Measurements from ENCODE around the gene TMEM222.

The TMEM222 gene

GRCh38 chr1:27307874-27308598, 13.9 kb upstream of the TMEM222 start:
- no peaks in the 10 kb centered on the region for H3K9me3 ChIP-seq (ENCODE audit: low read length)
- H3K9ac ChIP-seq (ENCODE audit: low read length), result no peak overlapping the region
- H3K27me3 ChIP-seq (ENCODE audit: control insufficient read depth in 1 of 2, insufficient read depth in 2 of 2, low read length in 2 of 2), result no peaks in the 10 kb centered on the region
- no peak overlapping the region for H3K27ac ChIP-seq (ENCODE audit: low read depth, low read length)
- H3K36me3 ChIP-seq (ENCODE audit: insufficient read depth, low read length), result peaks cover 28% of the 10 kb centered on the region
- H3K4me3 ChIP-seq (ENCODE audit: low read depth in 1 of 2, low read length in 2 of 2), result no peak overlapping the region
- H3K4me1 ChIP-seq (ENCODE audit: insufficient read depth, low read length), result no peaks in the 10 kb centered on the region

- Histone ChIP-seq H3K36me3 (ENCODE audit: insufficient read depth, low read length) (no peaks in the 10 kb centered on the region), H3K9me3 (ENCODE audit: low read length) (no peaks in the 10 kb centered on the region), H3K4me1 (ENCODE audit: insufficient read depth, low read length) (no peaks in the 10 kb centered on the region), H3K9ac (ENCODE audit: low read length) (no peak overlapping the region), H3K27me3 (ENCODE audit: control insufficient read depth in 1 of 2, insufficient read depth in 2 of 2, low read length in 2 of 2) (no peaks in the 10 kb centered on the region), H3K27ac (ENCODE audit: low read depth, low read length) (no peak overlapping the region), H3K4me3 (ENCODE audit: low read depth in 1 of 2, low read length in 2 of 2) (no peak overlapping the region)
Observed at GRCh38 chr1:27314169-27314568, 7.8 kb upstream of the TMEM222 start.

GRCh38 chr1:27314737-27315136, 7.2 kb upstream of the TMEM222 start:
- no peak overlapping the region for H3K9ac ChIP-seq (ENCODE audit: low read length)
- H3K4me1 ChIP-seq (ENCODE audit: insufficient read depth, low read length), result no peaks in the 10 kb centered on the region
- no peaks in the 10 kb centered on the region for H3K27me3 ChIP-seq (ENCODE audit: control insufficient read depth in 1 of 2, insufficient read depth in 2 of 2, low read length in 2 of 2)
- H3K36me3 ChIP-seq (ENCODE audit: insufficient read depth, low read length), result no peaks in the 10 kb centered on the region
- H3K27ac ChIP-seq (ENCODE audit: low read depth, low read length), result no peak overlapping the region
- H3K9me3 ChIP-seq (ENCODE audit: low read length), result no peaks in the 10 kb centered on the region
- H3K4me3 ChIP-seq (ENCODE audit: low read depth in 1 of 2, low read length in 2 of 2), result no peak overlapping the region

- Histone ChIP-seq H3K9me3 (ENCODE audit: low read length) (no peaks in the 10 kb centered on the region), H3K27ac (ENCODE audit: low read depth, low read length) (no peak overlapping the region), H3K4me1 (ENCODE audit: insufficient read depth, low read length) (no peaks in the 10 kb centered on the region), H3K36me3 (ENCODE audit: insufficient read depth, low read length) (no peaks in the 10 kb centered on the region), H3K27me3 (ENCODE audit: control insufficient read depth in 1 of 2, insufficient read depth in 2 of 2, low read length in 2 of 2) (no peaks in the 10 kb centered on the region), H3K9ac (ENCODE audit: low read length) (no peak overlapping the region), H3K4me3 (ENCODE audit: low read depth in 1 of 2, low read length in 2 of 2) (no peak overlapping the region)
Observed at GRCh38 chr1:27316860-27317259, 5.1 kb upstream of the TMEM222 start.

- H3K9ac ChIP-seq (ENCODE audit: low read length), result no peak overlapping the region
- no peaks in the 10 kb centered on the region for H3K9me3 ChIP-seq (ENCODE audit: low read length)
- peaks cover 5% of the 10 kb centered on the region for H3K4me1 ChIP-seq (ENCODE audit: insufficient read depth, low read length)
- no peak overlapping the region for H3K27ac ChIP-seq (ENCODE audit: low read depth, low read length)
- no peak overlapping the region for H3K4me3 ChIP-seq (ENCODE audit: low read depth in 1 of 2, low read length in 2 of 2)
- H3K27me3 ChIP-seq (ENCODE audit: control insufficient read depth in 1 of 2, insufficient read depth in 2 of 2, low read length in 2 of 2), result no peaks in the 10 kb centered on the region
- H3K36me3 ChIP-seq (ENCODE audit: insufficient read depth, low read length), result no peaks in the 10 kb centered on the region
Observed at GRCh38 chr1:27318136-27318535, 3.8 kb upstream of the TMEM222 start.

GRCh38 chr1:27318596-27318995, 3.4 kb upstream of the TMEM222 start:
- H3K9ac ChIP-seq (ENCODE audit: low read length), result no peak overlapping the region
- peaks cover 10% of the 10 kb centered on the region for H3K4me1 ChIP-seq (ENCODE audit: insufficient read depth, low read length)
- no peaks in the 10 kb centered on the region for H3K27me3 ChIP-seq (ENCODE audit: control insufficient read depth in 1 of 2, insufficient read depth in 2 of 2, low read length in 2 of 2)
- no peak overlapping the region for H3K4me3 ChIP-seq (ENCODE audit: low read depth in 1 of 2, low read length in 2 of 2)
- H3K27ac ChIP-seq (ENCODE audit: low read depth, low read length), result no peak overlapping the region
- no peaks in the 10 kb centered on the region for H3K9me3 ChIP-seq (ENCODE audit: low read length)
- H3K36me3 ChIP-seq (ENCODE audit: insufficient read depth, low read length), result no peaks in the 10 kb centered on the region

GRCh38 chr1:27322569-27323240, 742 bp downstream of the TMEM222 start:
- H3K4me1 ChIP-seq (ENCODE audit: insufficient read depth, low read length), result peaks cover 29% of the 10 kb centered on the region
- H3K27ac ChIP-seq (ENCODE audit: low read depth, low read length), result peak overlapping the region; percentile 96
- peaks cover 20% of the 10 kb centered on the region for H3K36me3 ChIP-seq (ENCODE audit: insufficient read depth, low read length)
- no peaks in the 10 kb centered on the region for H3K27me3 ChIP-seq (ENCODE audit: control insufficient read depth in 1 of 2, insufficient read depth in 2 of 2, low read length in 2 of 2)
- peak overlapping the region; percentile 95 to 99 for H3K4me3 ChIP-seq (ENCODE audit: low read depth in 1 of 2, low read length in 2 of 2)
- H3K9me3 ChIP-seq (ENCODE audit: low read length), result no peaks in the 10 kb centered on the region
- peak overlapping the region; percentile 69 for H3K9ac ChIP-seq (ENCODE audit: low read length)

- Histone ChIP-seq H3K9me3 (ENCODE audit: low read length) (no peaks in the 10 kb centered on the region), H3K27me3 (ENCODE audit: control insufficient read depth in 1 of 2, insufficient read depth in 2 of 2, low read length in 2 of 2) (no peaks in the 10 kb centered on the region), H3K36me3 (ENCODE audit: insufficient read depth, low read length) (peaks cover 31% of the 10 kb centered on the region), H3K9ac (ENCODE audit: low read length) (no peak overlapping the region), H3K4me3 (ENCODE audit: low read depth in 1 of 2, low read length in 2 of 2) (no peak overlapping the region), H3K27ac (ENCODE audit: low read depth, low read length) (no peak overlapping the region), H3K4me1 (ENCODE audit: insufficient read depth, low read length) (peaks cover 29% of the 10 kb centered on the region)
Observed at GRCh38 chr1:27325286-27325685, 3.3 kb downstream of the TMEM222 start.

- Histone ChIP-seq H3K36me3 (ENCODE audit: insufficient read depth, low read length) (peaks cover 55% of the 10 kb centered on the region), H3K27ac (ENCODE audit: low read depth, low read length) (no peak overlapping the region), H3K4me3 (ENCODE audit: low read depth in 1 of 2, low read length in 2 of 2) (no peak overlapping the region), H3K9me3 (ENCODE audit: low read length) (no peaks in the 10 kb centered on the region), H3K27me3 (ENCODE audit: control insufficient read depth in 1 of 2, insufficient read depth in 2 of 2, low read length in 2 of 2) (no peaks in the 10 kb centered on the region), H3K9ac (ENCODE audit: low read length) (no peak overlapping the region), H3K4me1 (ENCODE audit: insufficient read depth, low read length) (peaks cover 26% of the 10 kb centered on the region)
Observed at GRCh38 chr1:27327964-27328363, 6.0 kb downstream of the TMEM222 start.

- Histone ChIP-seq H3K27ac (ENCODE audit: low read depth, low read length) (no peak overlapping the region), H3K36me3 (ENCODE audit: insufficient read depth, low read length) (peaks cover 77% of the 10 kb centered on the region), H3K9ac (ENCODE audit: low read length) (no peak overlapping the region), H3K27me3 (ENCODE audit: control insufficient read depth in 1 of 2, insufficient read depth in 2 of 2, low read length in 2 of 2) (no peaks in the 10 kb centered on the region), H3K4me3 (ENCODE audit: low read depth in 1 of 2, low read length in 2 of 2) (no peak overlapping the region), H3K9me3 (ENCODE audit: low read length) (no peaks in the 10 kb centered on the region), H3K4me1 (ENCODE audit: insufficient read depth, low read length) (peaks cover 12% of the 10 kb centered on the region)
Observed at GRCh38 chr1:27330786-27331185, 8.8 kb downstream of the TMEM222 start.

- H3K4me1 ChIP-seq (ENCODE audit: insufficient read depth, low read length), result peaks cover 6% of the 10 kb centered on the region
- H3K27me3 ChIP-seq (ENCODE audit: control insufficient read depth in 1 of 2, insufficient read depth in 2 of 2, low read length in 2 of 2), result no peaks in the 10 kb centered on the region
- H3K4me3 ChIP-seq (ENCODE audit: low read depth in 1 of 2, low read length in 2 of 2), result no peak overlapping the region
- H3K9ac ChIP-seq (ENCODE audit: low read length), result no peak overlapping the region
- H3K27ac ChIP-seq (ENCODE audit: low read depth, low read length), result no peak overlapping the region
- H3K36me3 ChIP-seq (ENCODE audit: insufficient read depth, low read length), result peaks cover 77% of the 10 kb centered on the region
- no peaks in the 10 kb centered on the region for H3K9me3 ChIP-seq (ENCODE audit: low read length)
Observed at GRCh38 chr1:27331426-27331825, 9.5 kb downstream of the TMEM222 start.

- peaks cover 77% of the 10 kb centered on the region for H3K36me3 ChIP-seq (ENCODE audit: insufficient read depth, low read length)
- H3K4me1 ChIP-seq (ENCODE audit: insufficient read depth, low read length), result peaks cover 1% of the 10 kb centered on the region
- H3K4me3 ChIP-seq (ENCODE audit: low read depth in 1 of 2, low read length in 2 of 2), result no peak overlapping the region
- no peaks in the 10 kb centered on the region for H3K9me3 ChIP-seq (ENCODE audit: low read length)
- no peaks in the 10 kb centered on the region for H3K27me3 ChIP-seq (ENCODE audit: control insufficient read depth in 1 of 2, insufficient read depth in 2 of 2, low read length in 2 of 2)
- H3K27ac ChIP-seq (ENCODE audit: low read depth, low read length), result no peak overlapping the region
- no peak overlapping the region for H3K9ac ChIP-seq (ENCODE audit: low read length)
Observed at GRCh38 chr1:27331922-27332321, 10.0 kb downstream of the TMEM222 start.
